GM12874 (cell line): Measurements from ENCODE around the gene C2orf80.

ENCODE experiments used
- TF ChIP-seq, protein P1 (sequence below): IDR thresholded peaks from 2 replicates; pipeline ENCODE4 v1.5.1; 2011; ENCODE audit warnings: low read depth, mild to moderate bottlenecking, control low read depth, low read length, moderate library complexity; ENCODE audit not compliant: insufficient read depth

C2orf80 gene

DNA sequence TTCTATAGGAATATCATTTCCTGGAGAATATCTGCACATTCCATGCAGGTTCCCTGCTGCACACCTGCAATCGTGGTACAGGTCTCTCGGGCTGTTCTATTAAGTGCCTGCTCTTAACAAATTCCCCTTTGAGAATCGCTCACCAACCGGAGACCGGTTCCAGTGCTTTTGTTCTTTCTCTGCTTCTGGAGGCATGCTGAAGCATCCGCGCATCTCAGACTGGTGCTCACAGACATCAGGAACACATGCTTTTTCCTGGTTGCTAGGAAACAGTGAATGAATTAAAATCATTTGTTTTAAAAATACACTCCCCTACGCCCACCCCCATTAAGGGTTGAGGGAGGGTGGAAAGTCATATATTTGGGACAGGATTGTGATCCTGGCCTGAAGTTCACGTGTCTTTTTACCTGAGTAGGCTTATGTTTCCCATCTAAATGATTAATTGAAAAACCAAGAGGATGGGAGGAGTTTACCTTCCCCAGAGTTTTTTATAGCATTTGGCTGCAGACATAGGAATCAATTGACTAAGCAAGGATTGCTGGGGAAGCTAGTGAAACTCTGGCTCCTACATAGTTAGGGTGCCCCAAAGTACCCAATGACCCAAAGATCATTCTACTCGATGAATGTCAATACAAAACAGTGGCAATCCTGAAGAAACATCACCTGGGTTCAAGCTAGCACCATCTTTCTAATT, at the start of gene C2orf80:
Gene C2orf80, minus strand, starts transcription at position 221 of the 694 bp plus-strand sequence. CDS start 3,044 bp downstream, outside the sequence.
- TF ChIP-seq, protein P1, sequence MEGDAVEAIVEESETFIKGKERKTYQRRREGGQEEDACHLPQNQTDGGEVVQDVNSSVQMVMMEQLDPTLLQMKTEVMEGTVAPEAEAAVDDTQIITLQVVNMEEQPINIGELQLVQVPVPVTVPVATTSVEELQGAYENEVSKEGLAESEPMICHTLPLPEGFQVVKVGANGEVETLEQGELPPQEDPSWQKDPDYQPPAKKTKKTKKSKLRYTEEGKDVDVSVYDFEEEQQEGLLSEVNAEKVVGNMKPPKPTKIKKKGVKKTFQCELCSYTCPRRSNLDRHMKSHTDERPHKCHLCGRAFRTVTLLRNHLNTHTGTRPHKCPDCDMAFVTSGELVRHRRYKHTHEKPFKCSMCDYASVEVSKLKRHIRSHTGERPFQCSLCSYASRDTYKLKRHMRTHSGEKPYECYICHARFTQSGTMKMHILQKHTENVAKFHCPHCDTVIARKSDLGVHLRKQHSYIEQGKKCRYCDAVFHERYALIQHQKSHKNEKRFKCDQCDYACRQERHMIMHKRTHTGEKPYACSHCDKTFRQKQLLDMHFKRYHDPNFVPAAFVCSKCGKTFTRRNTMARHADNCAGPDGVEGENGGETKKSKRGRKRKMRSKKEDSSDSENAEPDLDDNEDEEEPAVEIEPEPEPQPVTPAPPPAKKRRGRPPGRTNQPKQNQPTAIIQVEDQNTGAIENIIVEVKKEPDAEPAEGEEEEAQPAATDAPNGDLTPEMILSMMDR = no peak

GRCh38 chr2:208235860-208236259, 46.0 kb upstream of the C2orf80 start:
- TF ChIP-seq, protein P1 = no peak

- TF ChIP-seq, protein P1 = no peak
Observed at GRCh38 chr2:208234786-208235185, 45.0 kb upstream of the C2orf80 start.

DNA sequence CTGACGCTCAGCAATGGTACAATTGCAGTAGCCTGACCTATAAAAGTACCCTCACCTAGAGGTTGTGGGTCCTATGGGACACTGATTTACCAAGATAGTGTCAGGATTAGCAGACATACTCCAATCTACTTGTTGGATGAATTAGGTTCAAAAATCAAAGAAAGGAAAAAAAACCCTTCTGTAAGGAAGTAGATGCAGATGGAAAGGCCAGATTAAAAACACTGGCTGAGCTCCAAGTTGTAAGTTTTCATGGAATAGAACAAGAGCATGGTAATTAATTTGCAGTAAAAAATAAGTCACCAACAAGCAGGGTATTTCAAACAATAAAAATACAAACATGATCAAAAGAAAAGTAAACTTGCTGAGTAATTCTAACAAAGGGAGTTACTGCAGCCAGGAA, 38.6 kb upstream of the C2orf80 start:
- TF ChIP-seq, protein P1 = no peak

DNA sequence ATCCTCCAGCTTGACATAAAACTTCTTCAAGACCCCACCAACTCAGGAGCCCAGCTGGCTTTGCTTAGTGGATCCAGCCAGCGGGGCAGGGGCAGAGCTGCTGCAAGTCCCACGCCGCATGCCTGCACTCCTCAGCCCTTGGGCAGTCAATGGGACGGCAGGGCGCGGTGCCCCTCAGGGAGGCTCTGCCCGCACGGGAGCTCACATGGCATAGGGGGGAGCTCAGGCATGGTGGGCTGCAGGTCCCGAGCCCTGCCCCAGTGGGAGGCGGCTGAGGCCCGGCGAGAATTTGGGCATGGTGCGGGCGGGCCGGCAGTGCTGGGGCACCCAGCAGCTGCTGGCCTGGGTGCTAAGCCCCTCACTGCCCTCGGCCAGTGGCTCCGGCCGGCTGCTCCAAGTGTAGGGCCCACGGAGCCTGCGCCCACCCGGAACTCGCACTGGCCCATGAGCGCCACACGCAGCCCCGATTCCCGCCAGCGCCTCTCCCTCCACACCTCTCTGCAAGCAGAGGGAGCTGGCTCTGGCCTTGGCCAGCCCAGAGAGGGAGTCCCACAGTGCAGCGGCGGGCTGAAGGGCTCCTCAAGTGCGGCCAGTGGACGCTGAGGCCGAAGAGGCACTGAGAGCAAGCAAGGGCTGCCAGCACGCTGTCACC, 37.9 kb upstream of the C2orf80 start:
- TF ChIP-seq, protein P1 = no peak

DNA sequence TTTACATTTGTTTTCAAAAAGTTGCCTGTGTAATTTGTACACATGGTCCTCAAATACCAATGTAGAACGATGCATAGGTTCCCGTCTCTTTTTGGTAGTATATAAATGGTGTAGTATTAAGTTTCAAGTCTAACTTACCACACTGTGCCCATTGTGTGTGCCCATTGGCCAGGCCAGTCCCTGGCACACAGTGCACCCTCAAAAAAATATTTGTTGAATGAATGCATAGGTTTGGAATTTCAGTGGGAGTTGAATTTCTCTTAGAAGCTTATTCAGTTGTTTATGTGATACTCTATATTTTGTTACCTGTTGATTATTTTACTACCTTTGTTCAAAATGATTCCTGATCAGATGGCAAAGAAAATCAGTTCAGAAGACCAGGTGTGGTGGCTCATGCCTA, 35.0 kb upstream of the C2orf80 start:
- TF ChIP-seq, protein P1 = no peak

DNA sequence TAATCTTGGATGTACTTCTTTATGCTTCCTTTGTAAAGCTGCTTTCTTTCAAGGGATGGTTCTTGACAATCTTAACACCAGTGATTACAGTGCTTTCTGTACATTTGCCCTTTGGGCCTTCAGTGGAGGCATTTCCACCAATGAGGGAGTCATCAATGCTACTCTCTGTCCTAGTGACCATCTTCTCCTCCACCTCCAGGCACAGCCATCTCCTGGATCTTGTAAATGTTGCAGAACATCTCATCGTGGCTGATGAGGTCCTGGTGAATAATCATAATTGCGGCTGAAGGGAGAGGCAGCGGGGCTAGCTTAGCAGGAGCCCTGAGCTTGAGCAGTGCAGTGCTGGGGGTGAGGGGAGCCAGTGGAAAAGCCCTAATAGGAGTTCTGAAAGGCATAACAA, 32.5 kb upstream of the C2orf80 start:
- TF ChIP-seq, protein P1 = no peak
